Progenitor cell of endocrine pancreas (in vitro differentiated cells): ENCODE data around the gene ANAPC15. TPM values are rescaled to one million over a fixed set of nuclear protein-coding genes. Genes with fewer than 3 reads are reported as not detected.
"Not testable (repeated sequence)": the region's sequence is repeated elsewhere in the genome, so short reads cannot be mapped to it uniquely, and the experiment has no call there.

ENCODE experiments used
- DNase-seq: peaks from one replicate; pipeline ENCODE4 v3.0.0; 2021; ENCODE audit warnings: low spot score; ENCODE audit not compliant: unreplicated experiment
- H3K27ac Mint-ChIP-seq: 2 replicates; pipeline ENCODE4 v1.8.0; 2021; ENCODE audit warnings: mild to moderate bottlenecking, moderate library complexity, mixed read lengths
- H3K27me3 Mint-ChIP-seq: 2 replicates; pipeline ENCODE4 v1.8.0; 2021; ENCODE audit warnings: mixed read lengths
- H3K36me3 Mint-ChIP-seq: 2 replicates; pipeline ENCODE4 v1.8.0; 2022; ENCODE audit warnings: mixed read lengths; ENCODE audit not compliant: insufficient read depth
- H3K4me1 Mint-ChIP-seq: 2 replicates; pipeline ENCODE4 v1.8.0; 2021; ENCODE audit warnings: low read depth, mixed read lengths
- H3K4me3 Mint-ChIP-seq: 2 replicates; pipeline ENCODE4 v1.8.0; 2021; ENCODE audit warnings: low read depth, mild to moderate bottlenecking, moderate library complexity, mixed read lengths
- H3K9me3 Mint-ChIP-seq: 2 replicates; pipeline ENCODE4 v1.8.0; 2021; ENCODE audit warnings: low read depth, mixed read lengths
- total RNA-seq: library from RNA; stranded (reverse); gene quantifications from 2 replicates; pipeline ENCODE4 v1.2.1, GENCODE V29; 2021
- TF ChIP-seq, protein P1 (sequence below): fragments of 200-600 bp; sonication (generic); IDR thresholded peaks from one replicate; pipeline ENCODE4 v1.5.0; 2021; ENCODE audit warnings: antibody characterized with exemption, mild to moderate bottlenecking; ENCODE audit not compliant: unreplicated experiment

Gene ANAPC15
- total RNA-seq, 1 donor from 2014 or later, result 61.3 TPM

DNA sequence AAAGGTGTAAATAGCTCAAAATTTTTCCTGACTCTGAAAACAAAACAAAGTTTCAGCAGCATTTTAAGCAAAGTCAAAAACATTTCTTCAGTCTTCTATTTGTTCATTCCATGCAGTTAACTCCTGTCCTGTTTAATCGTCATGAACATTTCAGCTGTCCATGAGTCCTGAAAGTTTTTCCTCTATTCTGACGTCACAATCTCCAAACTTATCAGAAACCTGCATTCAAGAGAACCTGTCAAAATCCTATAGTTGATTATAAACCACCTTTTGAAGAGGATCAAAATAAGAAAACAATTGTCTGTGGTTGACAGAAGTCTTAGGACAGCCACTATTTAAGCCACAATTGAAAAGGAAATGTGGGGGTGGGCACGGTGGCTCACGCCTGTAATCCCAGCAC is 38.4 kb upstream of the ANAPC15 start:
- Mint-ChIP-seq H3K27me3 (no peaks in the 10 kb centered on the region), H3K4me3 (no peak overlapping the region), H3K36me3 (no peaks in the 10 kb centered on the region), H3K27ac (no peak overlapping the region), H3K9me3 (no peaks in the 10 kb centered on the region), H3K4me1 (no peaks in the 10 kb centered on the region)
- DNase-seq, result no peak
- TF ChIP-seq, protein P1, sequence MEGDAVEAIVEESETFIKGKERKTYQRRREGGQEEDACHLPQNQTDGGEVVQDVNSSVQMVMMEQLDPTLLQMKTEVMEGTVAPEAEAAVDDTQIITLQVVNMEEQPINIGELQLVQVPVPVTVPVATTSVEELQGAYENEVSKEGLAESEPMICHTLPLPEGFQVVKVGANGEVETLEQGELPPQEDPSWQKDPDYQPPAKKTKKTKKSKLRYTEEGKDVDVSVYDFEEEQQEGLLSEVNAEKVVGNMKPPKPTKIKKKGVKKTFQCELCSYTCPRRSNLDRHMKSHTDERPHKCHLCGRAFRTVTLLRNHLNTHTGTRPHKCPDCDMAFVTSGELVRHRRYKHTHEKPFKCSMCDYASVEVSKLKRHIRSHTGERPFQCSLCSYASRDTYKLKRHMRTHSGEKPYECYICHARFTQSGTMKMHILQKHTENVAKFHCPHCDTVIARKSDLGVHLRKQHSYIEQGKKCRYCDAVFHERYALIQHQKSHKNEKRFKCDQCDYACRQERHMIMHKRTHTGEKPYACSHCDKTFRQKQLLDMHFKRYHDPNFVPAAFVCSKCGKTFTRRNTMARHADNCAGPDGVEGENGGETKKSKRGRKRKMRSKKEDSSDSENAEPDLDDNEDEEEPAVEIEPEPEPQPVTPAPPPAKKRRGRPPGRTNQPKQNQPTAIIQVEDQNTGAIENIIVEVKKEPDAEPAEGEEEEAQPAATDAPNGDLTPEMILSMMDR, result no peak

DNA sequence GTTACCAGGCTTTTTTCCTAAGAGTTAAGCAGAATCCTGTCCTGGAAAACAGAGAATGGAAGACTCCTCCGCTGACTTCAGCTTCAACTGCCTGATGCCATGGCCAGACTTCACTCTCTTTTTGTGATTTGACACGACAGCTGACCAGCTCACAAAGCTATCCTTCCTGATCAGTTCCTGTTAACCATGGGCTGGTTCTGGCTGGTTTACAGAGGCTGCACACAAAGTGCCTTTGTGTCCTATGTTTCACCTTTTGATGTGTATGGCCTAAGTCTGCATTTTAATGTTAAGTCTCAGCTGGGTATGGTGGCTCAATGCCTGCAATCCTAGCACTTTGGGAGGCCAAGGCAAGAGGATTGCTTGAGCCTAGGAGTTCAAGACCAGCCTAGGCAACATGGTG is 34.1 kb upstream of the ANAPC15 start:
- no peak for DNase-seq
- Mint-ChIP-seq H3K4me1 (peaks cover 1% of the 10 kb centered on the region), H3K27ac (no peak overlapping the region)

DNA sequence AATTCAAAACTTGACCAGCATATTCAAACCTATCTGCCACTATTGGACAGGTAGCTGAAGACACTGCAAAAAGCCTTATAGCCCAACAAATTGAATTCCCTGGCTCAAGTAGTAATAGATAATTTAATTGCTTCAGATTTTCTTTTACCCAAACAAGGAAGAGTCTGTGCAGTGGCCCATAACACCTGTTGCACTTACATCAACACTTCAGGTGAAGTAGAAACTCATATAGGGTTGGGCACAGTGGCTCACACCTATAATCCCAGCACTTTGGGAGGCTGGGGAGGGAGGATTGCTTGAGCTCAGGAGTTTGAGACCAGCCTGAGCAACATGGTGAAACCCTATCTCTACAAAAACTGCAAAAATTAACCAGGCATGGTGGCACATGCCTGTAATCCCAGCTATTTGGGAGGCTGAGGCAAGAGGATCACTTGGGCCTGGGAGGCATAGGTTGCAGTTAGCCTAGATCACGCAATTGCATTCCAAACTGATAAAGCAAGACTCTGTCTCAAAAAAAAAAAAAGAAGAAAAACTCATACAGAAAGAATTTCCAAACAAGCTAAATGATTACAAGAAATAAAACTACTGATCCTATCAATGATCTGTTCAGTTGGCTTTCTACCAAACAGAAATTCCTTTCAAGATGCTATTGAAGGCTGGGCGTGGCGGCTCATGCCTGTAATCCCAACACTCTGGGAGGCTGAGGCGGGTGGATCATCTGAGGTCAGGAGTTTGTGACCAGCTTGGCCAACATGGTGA is 32.5 kb upstream of the ANAPC15 start:
- TF ChIP-seq, protein P1, result no peak
- Mint-ChIP-seq H3K36me3 (no peaks in the 10 kb centered on the region), H3K9me3 (no peaks in the 10 kb centered on the region), H3K4me1 (peaks cover 1% of the 10 kb centered on the region), H3K4me3 (no peak overlapping the region), H3K27ac (no peak overlapping the region), H3K27me3 (no peaks in the 10 kb centered on the region)
- DNase-seq, result no peak

More for the DNA sequence above, 34.1 kb upstream of the ANAPC15 start:
- no peak overlapping the region for H3K4me3 Mint-ChIP-seq
- H3K9me3 Mint-ChIP-seq, result no peaks in the 10 kb centered on the region
- TF ChIP-seq, protein P1, result no peak
- H3K27me3 Mint-ChIP-seq, result no peaks in the 10 kb centered on the region
- no peaks in the 10 kb centered on the region for H3K36me3 Mint-ChIP-seq

DNA sequence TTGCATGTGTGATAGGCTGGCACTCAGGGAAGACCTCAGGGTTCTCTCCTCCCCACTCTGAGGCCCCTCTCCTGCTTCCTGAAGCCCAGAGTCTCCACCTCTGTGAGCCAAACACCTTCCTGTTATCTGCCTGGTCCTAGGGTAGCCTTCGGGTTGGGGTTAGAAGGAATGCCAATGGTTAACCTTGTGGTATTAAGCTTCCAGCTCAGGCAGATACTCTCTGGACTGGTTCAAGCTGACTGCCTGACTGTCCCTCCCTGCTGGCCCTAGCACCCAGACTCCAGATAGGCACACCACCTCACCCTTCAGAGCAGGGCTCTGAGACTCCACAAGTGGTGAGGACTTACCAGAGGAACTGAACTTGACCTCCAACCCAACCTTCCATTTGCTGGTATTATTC is 30.0 kb upstream of the ANAPC15 start:
- H3K9me3 Mint-ChIP-seq, H3K27me3 Mint-ChIP-seq, H3K4me3 Mint-ChIP-seq, H3K36me3 Mint-ChIP-seq, DNase-seq, H3K4me1 Mint-ChIP-seq, H3K27ac Mint-ChIP-seq: not testable (repeated sequence)

DNA sequence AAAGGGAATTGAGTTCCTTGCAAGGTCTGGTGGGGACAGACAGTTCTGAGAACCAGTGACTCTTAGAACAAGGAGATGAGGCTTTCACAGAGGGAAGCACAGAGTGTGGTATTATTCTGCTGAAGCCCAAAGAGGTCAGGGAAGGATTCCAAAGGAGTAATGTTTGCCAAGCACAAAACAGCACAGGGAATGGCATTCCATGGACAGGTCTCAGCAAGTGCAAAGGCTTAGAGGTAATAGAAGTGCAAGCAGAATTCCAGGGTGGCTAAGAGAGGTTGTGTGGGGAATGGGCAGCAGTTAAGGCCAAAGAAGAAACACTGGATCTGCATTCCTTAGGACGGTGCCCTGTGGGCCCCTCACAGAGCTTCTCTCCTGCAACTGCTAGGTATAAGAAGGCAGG is 29.6 kb upstream of the ANAPC15 start:
- H3K27ac Mint-ChIP-seq, H3K4me1 Mint-ChIP-seq, H3K9me3 Mint-ChIP-seq, DNase-seq, H3K4me3 Mint-ChIP-seq, H3K36me3 Mint-ChIP-seq, H3K27me3 Mint-ChIP-seq: not testable (repeated sequence)

DNA sequence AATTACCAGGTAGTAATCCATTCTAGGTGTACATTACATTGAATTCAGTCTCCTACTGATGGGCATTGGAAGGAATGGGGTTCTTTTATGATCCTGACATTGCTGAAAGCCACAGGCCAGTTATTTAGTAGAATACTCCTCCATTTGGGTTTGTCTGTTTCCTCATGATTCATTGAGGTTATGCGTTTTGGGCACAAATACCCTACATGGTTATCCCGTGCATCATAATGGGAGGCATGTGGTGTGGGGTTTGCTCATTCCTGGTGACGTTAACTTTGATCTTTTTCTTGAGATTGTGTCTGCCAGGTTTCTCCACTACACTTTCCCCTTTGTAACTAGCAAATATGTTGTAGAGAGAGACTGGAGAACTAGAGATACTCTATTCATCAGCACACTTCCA is 28.6 kb upstream of the ANAPC15 start:
- H3K4me3 Mint-ChIP-seq, result no peak overlapping the region
- H3K27me3 Mint-ChIP-seq, result no peaks in the 10 kb centered on the region
- no peak overlapping the region for H3K27ac Mint-ChIP-seq
- peaks cover 3% of the 10 kb centered on the region for H3K4me1 Mint-ChIP-seq
- H3K9me3 Mint-ChIP-seq, result no peaks in the 10 kb centered on the region
- TF ChIP-seq, protein P1, result no peak
- no peaks in the 10 kb centered on the region for H3K36me3 Mint-ChIP-seq
- DNase-seq, result no peak
